Liver (tissue), 3 donors: ENCODE measurements around the gene THBS2.

Experiments
- ATF3 ChIP-seq: IDR thresholded peaks from 2 replicates; pipeline ENCODE4 v1.6.1; 2016; ENCODE audit warnings: antibody characterized with exemption
- CTCF ChIP-seq: fragments of 150-350 bp; IDR thresholded peaks from 2 replicates; pipeline ENCODE4 v1.5.1; 2017; ENCODE audit warnings: improper control_type of control experiment, low read depth, low read length; ENCODE audit not compliant: missing input control
- MAX ChIP-seq: IDR thresholded peaks from 2 replicates; pipeline ENCODE4 v1.6.1; 2016; ENCODE audit warnings: antibody characterized with exemption
- donor health status: healthy.
- donor health status: healthy.

GRCh38 chr6:169253337-169254238 lies at the start of gene THBS2:
- no peak for TF ChIP-seq CTCF
- no peak for TF ChIP-seq ATF3
- TF ChIP-seq MAX: no peak
